ENCODE measurements around the gene PACS1. TPM values are rescaled to one million over a fixed set of nuclear protein-coding genes. Genes with fewer than 3 reads are reported as not detected.

PACS1 gene
- total RNA-seq, 1 experiment from 2014 or later, result 33.5 TPM

GRCh38 chr11:66186470-66186869 is 116.4 kb downstream of the PACS1 start:
- H3K27ac Mint-ChIP-seq (ENCODE audit: low read depth, unreplicated experiment), result no peak overlapping the region
- peaks cover 15% of the 10 kb centered on the region for H3K4me1 Mint-ChIP-seq (ENCODE audit: insufficient read depth, unreplicated experiment)
- H3K9me3 Mint-ChIP-seq (ENCODE audit: unreplicated experiment), result no peaks in the 10 kb centered on the region
- H3K27me3 Mint-ChIP-seq (ENCODE audit: insufficient read depth, unreplicated experiment), result no peaks in the 10 kb centered on the region
- no TSS peak for BruUV-seq (replicated peaks)
- intact Hi-C loops (cut with micrococcal nuclease), result no loop called here
- no peak overlapping the region for H3K4me3 Mint-ChIP-seq (ENCODE audit: unreplicated experiment)
- ChIA-PET POLR2A (no interaction called here), CTCF (interaction anchor here (0.5 to 3.1 kb wide), 4 partner anchors 27 to 274 kb away, joined by 3 to 10 read pairs (median 4); no protein-coding TSS in a partner anchor)
- no peak for TF ChIP-seq CTCF (IDR thresholded peaks at IDR 0.05; ENCODE audit: unreplicated experiment)
- H3K36me3 Mint-ChIP-seq (ENCODE audit: insufficient read depth, unreplicated experiment), result no peaks in the 10 kb centered on the region
- DNase-seq (ENCODE audit: unreplicated experiment), result no peak

GRCh38 chr11:66187453-66187852 is 117.4 kb downstream of the PACS1 start:
- ChIA-PET CTCF (interaction anchor here (3.1 kb wide), 1 partner anchor 35 kb away, joined by 10 read pairs; no protein-coding TSS in a partner anchor), POLR2A (no interaction called here)
- Mint-ChIP-seq H3K9me3 (ENCODE audit: unreplicated experiment) (no peaks in the 10 kb centered on the region), H3K27ac (ENCODE audit: low read depth, unreplicated experiment) (no peak overlapping the region), H3K27me3 (ENCODE audit: insufficient read depth, unreplicated experiment) (no peaks in the 10 kb centered on the region), H3K36me3 (ENCODE audit: insufficient read depth, unreplicated experiment) (peaks cover 2% of the 10 kb centered on the region), H3K4me3 (ENCODE audit: unreplicated experiment) (no peak overlapping the region), H3K4me1 (ENCODE audit: insufficient read depth, unreplicated experiment) (peaks cover 8% of the 10 kb centered on the region)
- BruUV-seq (replicated peaks), result no TSS peak
- DNase-seq (ENCODE audit: unreplicated experiment), result no peak
- intact Hi-C loops (cut with micrococcal nuclease), result no loop called here
- no peak for TF ChIP-seq CTCF (IDR thresholded peaks at IDR 0.05; ENCODE audit: unreplicated experiment)

- Mint-ChIP-seq H3K27ac (ENCODE audit: low read depth, unreplicated experiment) (no peak overlapping the region), H3K27me3 (ENCODE audit: insufficient read depth, unreplicated experiment) (no peaks in the 10 kb centered on the region), H3K36me3 (ENCODE audit: insufficient read depth, unreplicated experiment) (peaks cover 5% of the 10 kb centered on the region), H3K4me3 (ENCODE audit: unreplicated experiment) (no peak overlapping the region), H3K4me1 (ENCODE audit: insufficient read depth, unreplicated experiment) (peaks cover 8% of the 10 kb centered on the region), H3K9me3 (ENCODE audit: unreplicated experiment) (no peaks in the 10 kb centered on the region)
- peak; percentile 61 for DNase-seq (ENCODE audit: unreplicated experiment)
- TF ChIP-seq CTCF (IDR thresholded peaks at IDR 0.05; ENCODE audit: unreplicated experiment), result no peak
- ChIA-PET POLR2A (no interaction called here), CTCF (interaction anchor here (0.6 kb wide), 1 partner anchor 577 kb away, joined by 3 read pairs; no protein-coding TSS in a partner anchor)
- BruUV-seq (replicated peaks), result no TSS peak
- intact Hi-C loops (cut with micrococcal nuclease), result no loop called here
Measured at GRCh38 chr11:66188580-66188979, 118.5 kb downstream of the PACS1 start.

GRCh38 chr11:66189031-66189745 is 119.1 kb downstream of the PACS1 start:
- ChIA-PET POLR2A (no interaction called here), CTCF (interaction anchor here (0.6 kb wide), 2 partner anchors 11 to 576 kb away, joined by 3 read pairs; no protein-coding TSS in a partner anchor)
- peaks cover 9% of the 10 kb centered on the region for H3K36me3 Mint-ChIP-seq (ENCODE audit: insufficient read depth, unreplicated experiment)
- intact Hi-C loops (cut with micrococcal nuclease), result no loop called here
- H3K9me3 Mint-ChIP-seq (ENCODE audit: unreplicated experiment), result no peaks in the 10 kb centered on the region
- H3K27me3 Mint-ChIP-seq (ENCODE audit: insufficient read depth, unreplicated experiment), result no peaks in the 10 kb centered on the region
- no TSS peak for BruUV-seq (replicated peaks)
- H3K27ac Mint-ChIP-seq (ENCODE audit: low read depth, unreplicated experiment), result no peak overlapping the region
- H3K4me1 Mint-ChIP-seq (ENCODE audit: insufficient read depth, unreplicated experiment), result peaks cover 8% of the 10 kb centered on the region
- no peak for TF ChIP-seq CTCF (IDR thresholded peaks at IDR 0.05; ENCODE audit: unreplicated experiment)
- DNase-seq (ENCODE audit: unreplicated experiment), result peak; percentile 9
- no peak overlapping the region for H3K4me3 Mint-ChIP-seq (ENCODE audit: unreplicated experiment)

Data from MCF 10A (cell line).